WTC11 (cell line): Measurements from ENCODE around the gene ZNF892.

Experiments
- ESRRA ChIP-seq: sonication (generic); formaldehyde crosslinking; IDR thresholded peaks from 2 replicates; pipeline ENCODE4 v1.8.1; 2022; ENCODE audit warnings: mild to moderate bottlenecking, missing genetic modification reagents, borderline replicate concordance
- IRF2 ChIP-seq: sonication (generic); formaldehyde crosslinking; IDR thresholded peaks from 2 replicates; pipeline ENCODE4 v1.8.0; 2022; ENCODE audit warnings: low read depth, missing genetic modification reagents, borderline replicate concordance
- JUN ChIP-seq: sonication (generic); formaldehyde crosslinking; IDR thresholded peaks from 2 replicates; pipeline ENCODE4 v1.8.0; 2023; ENCODE audit warnings: mild to moderate bottlenecking, missing genetic modification reagents
- KAT7 ChIP-seq: sonication (generic); formaldehyde crosslinking; IDR thresholded peaks from 2 replicates; pipeline ENCODE4 v1.8.1; 2023; ENCODE audit warnings: missing genetic modification reagents, mild to moderate bottlenecking, borderline replicate concordance
- MYBL2 ChIP-seq: sonication (generic); formaldehyde crosslinking; IDR thresholded peaks from 2 replicates; pipeline ENCODE4 v1.8.1; 2023; ENCODE audit warnings: mild to moderate bottlenecking, moderate library complexity, missing genetic modification reagents
- SP1 ChIP-seq: sonication (generic); formaldehyde crosslinking; conservative IDR thresholded peaks from 2 replicates; pipeline ENCODE4 v1.8.1; 2022; ENCODE audit warnings: missing genetic modification reagents
- ZNF263 ChIP-seq: sonication (generic); formaldehyde crosslinking; IDR thresholded peaks from 2 replicates; pipeline ENCODE4 v1.8.1; 2022; ENCODE audit warnings: low read depth, mild to moderate bottlenecking, moderate library complexity, missing genetic modification reagents
- TF ChIP-seq, protein P1 (sequence below): sonication (generic); formaldehyde crosslinking; IDR thresholded peaks from 2 replicates; pipeline ENCODE4 v1.8.1; 2023; ENCODE audit warnings: mild to moderate bottlenecking, missing genetic modification reagents, moderate library complexity
- TF ChIP-seq, protein P2 (sequence below): sonication (generic); formaldehyde crosslinking; IDR thresholded peaks from 2 replicates; pipeline ENCODE4 v1.8.0; 2022; ENCODE audit warnings: mild to moderate bottlenecking, missing genetic modification reagents
- TF ChIP-seq, protein P3 (sequence below): fragments of 200-600 bp; IDR thresholded peaks from 2 replicates; pipeline ENCODE4 v1.8.0; 2022; ENCODE audit warnings: antibody characterized with exemption
- TF ChIP-seq, protein P4 (sequence below): sonication (generic); formaldehyde crosslinking; IDR thresholded peaks from 2 replicates; pipeline ENCODE4 v1.8.0; 2022; ENCODE audit warnings: mild to moderate bottlenecking, missing genetic modification reagents
- TF ChIP-seq, protein P5 (sequence below): sonication (generic); formaldehyde crosslinking; IDR thresholded peaks from 2 replicates; pipeline ENCODE4 v1.8.1; 2023; ENCODE audit warnings: mild to moderate bottlenecking, missing genetic modification reagents
- TF ChIP-seq, protein P6 (sequence below): sonication (generic); formaldehyde crosslinking; IDR thresholded peaks from 2 replicates; pipeline ENCODE4 v1.8.1; 2022; ENCODE audit warnings: mild to moderate bottlenecking, missing genetic modification reagents, moderate library complexity, borderline replicate concordance
- TF ChIP-seq, protein P7 (sequence below): sonication (generic); formaldehyde crosslinking; IDR thresholded peaks from 2 replicates; pipeline ENCODE4 v1.8.1; 2022; ENCODE audit warnings: missing genetic modification reagents, borderline replicate concordance

DNA sequence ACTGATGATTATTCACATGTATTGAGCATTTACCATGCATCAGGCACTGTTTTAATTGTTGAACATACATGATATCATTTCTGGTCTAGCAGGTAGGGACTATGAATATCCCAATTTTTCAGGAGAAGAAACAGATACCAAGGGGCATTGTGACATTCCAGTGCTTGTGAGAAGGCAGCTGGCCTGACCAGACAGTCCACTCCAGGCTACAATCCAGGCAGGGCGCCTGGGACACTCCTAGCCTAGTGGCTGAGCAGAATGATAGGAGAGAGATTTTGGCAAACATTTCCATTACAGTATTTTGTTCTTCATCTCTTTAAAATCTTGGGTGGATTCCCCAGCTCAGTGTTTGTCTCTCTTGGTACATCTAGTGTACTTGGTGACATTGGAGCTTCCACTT lies 24.9 kb downstream of the ZNF892 start:
- TF ChIP-seq, protein P1, sequence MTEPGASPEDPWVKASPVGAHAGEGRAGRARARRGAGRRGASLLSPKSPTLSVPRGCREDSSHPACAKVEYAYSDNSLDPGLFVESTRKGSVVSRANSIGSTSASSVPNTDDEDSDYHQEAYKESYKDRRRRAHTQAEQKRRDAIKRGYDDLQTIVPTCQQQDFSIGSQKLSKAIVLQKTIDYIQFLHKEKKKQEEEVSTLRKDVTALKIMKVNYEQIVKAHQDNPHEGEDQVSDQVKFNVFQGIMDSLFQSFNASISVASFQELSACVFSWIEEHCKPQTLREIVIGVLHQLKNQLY (CRISPR knock-in tag) = no peak
- TF ChIP-seq, protein P2, sequence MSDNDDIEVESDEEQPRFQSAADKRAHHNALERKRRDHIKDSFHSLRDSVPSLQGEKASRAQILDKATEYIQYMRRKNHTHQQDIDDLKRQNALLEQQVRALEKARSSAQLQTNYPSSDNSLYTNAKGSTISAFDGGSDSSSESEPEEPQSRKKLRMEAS (CRISPR knock-in tag) = no peak
- TF ChIP-seq SP1 (CRISPR knock-in tag) (no peak), ESRRA (no peak), ZNF263 (CRISPR knock-in tag) (no peak), JUN (CRISPR knock-in tag) (no peak), IRF2 (CRISPR knock-in tag) (no peak), MYBL2 (no peak), KAT7 (CRISPR knock-in tag) (no peak)
- TF ChIP-seq, protein P3, sequence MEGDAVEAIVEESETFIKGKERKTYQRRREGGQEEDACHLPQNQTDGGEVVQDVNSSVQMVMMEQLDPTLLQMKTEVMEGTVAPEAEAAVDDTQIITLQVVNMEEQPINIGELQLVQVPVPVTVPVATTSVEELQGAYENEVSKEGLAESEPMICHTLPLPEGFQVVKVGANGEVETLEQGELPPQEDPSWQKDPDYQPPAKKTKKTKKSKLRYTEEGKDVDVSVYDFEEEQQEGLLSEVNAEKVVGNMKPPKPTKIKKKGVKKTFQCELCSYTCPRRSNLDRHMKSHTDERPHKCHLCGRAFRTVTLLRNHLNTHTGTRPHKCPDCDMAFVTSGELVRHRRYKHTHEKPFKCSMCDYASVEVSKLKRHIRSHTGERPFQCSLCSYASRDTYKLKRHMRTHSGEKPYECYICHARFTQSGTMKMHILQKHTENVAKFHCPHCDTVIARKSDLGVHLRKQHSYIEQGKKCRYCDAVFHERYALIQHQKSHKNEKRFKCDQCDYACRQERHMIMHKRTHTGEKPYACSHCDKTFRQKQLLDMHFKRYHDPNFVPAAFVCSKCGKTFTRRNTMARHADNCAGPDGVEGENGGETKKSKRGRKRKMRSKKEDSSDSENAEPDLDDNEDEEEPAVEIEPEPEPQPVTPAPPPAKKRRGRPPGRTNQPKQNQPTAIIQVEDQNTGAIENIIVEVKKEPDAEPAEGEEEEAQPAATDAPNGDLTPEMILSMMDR = no peak
- TF ChIP-seq, protein P4, sequence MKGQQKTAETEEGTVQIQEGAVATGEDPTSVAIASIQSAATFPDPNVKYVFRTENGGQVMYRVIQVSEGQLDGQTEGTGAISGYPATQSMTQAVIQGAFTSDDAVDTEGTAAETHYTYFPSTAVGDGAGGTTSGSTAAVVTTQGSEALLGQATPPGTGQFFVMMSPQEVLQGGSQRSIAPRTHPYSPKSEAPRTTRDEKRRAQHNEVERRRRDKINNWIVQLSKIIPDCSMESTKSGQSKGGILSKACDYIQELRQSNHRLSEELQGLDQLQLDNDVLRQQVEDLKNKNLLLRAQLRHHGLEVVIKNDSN (CRISPR knock-in tag) = no peak
- TF ChIP-seq, protein P5, sequence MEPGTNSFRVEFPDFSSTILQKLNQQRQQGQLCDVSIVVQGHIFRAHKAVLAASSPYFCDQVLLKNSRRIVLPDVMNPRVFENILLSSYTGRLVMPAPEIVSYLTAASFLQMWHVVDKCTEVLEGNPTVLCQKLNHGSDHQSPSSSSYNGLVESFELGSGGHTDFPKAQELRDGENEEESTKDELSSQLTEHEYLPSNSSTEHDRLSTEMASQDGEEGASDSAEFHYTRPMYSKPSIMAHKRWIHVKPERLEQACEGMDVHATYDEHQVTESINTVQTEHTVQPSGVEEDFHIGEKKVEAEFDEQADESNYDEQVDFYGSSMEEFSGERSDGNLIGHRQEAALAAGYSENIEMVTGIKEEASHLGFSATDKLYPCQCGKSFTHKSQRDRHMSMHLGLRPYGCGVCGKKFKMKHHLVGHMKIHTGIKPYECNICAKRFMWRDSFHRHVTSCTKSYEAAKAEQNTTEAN (CRISPR knock-in tag) = no peak
- TF ChIP-seq, protein P6, sequence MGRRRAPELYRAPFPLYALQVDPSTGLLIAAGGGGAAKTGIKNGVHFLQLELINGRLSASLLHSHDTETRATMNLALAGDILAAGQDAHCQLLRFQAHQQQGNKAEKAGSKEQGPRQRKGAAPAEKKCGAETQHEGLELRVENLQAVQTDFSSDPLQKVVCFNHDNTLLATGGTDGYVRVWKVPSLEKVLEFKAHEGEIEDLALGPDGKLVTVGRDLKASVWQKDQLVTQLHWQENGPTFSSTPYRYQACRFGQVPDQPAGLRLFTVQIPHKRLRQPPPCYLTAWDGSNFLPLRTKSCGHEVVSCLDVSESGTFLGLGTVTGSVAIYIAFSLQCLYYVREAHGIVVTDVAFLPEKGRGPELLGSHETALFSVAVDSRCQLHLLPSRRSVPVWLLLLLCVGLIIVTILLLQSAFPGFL (CRISPR knock-in tag) = no peak
- TF ChIP-seq, protein P7, sequence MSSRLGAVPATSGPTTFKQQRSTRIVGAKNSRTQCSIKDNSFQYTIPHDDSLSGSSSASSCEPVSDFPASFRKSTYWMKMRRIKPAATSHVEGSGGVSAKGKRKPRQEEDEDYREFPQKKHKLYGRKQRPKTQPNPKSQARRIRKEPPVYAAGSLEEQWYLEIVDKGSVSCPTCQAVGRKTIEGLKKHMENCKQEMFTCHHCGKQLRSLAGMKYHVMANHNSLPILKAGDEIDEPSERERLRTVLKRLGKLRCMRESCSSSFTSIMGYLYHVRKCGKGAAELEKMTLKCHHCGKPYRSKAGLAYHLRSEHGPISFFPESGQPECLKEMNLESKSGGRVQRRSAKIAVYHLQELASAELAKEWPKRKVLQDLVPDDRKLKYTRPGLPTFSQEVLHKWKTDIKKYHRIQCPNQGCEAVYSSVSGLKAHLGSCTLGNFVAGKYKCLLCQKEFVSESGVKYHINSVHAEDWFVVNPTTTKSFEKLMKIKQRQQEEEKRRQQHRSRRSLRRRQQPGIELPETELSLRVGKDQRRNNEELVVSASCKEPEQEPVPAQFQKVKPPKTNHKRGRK (CRISPR knock-in tag) = no peak
